GM13977 (cell line): ENCODE data around the gene DDIT3.
"Not testable (repeated sequence)": the region's sequence is repeated elsewhere in the genome, so short reads cannot be mapped to it uniquely, and the experiment has no call there.

Source experiments
- DNase-seq: peaks from one replicate; pipeline ENCODE4 v3.0.0; 2012; ENCODE audit warnings: low spot score
- CTCF ChIP-seq: IDR thresholded peaks from 2 replicates; pipeline ENCODE4 v1.5.1; 2012; ENCODE audit warnings: mild to moderate bottlenecking, control low read depth; ENCODE audit not compliant: insufficient read depth; ENCODE audit errors: extremely low read depth, missing control alignments
- in situ Hi-C: fragments of 300-500 bp; cut with MboI; formaldehyde crosslinking; loops from one replicate; pipeline ENCODE4 v1.12.0; 2022; ENCODE audit warnings: low sequenced_read_pairs, low pct_unique_long_range_greater_than_20kb, mixed read lengths, inconsistent platforms; ENCODE audit not compliant: unreplicated experiment

The DDIT3 gene

GRCh38 chr12:57520053-57520818 is at the start of gene DDIT3:
TSS of gene DDIT3 (minus strand) at chr12:57520514. CDS start at chr12:57517406, 3,108 bp downstream.
- in situ Hi-C loops, result no loop called here
- TF ChIP-seq CTCF, result no peak
- DNase-seq, result peak; percentile 96

DNA sequence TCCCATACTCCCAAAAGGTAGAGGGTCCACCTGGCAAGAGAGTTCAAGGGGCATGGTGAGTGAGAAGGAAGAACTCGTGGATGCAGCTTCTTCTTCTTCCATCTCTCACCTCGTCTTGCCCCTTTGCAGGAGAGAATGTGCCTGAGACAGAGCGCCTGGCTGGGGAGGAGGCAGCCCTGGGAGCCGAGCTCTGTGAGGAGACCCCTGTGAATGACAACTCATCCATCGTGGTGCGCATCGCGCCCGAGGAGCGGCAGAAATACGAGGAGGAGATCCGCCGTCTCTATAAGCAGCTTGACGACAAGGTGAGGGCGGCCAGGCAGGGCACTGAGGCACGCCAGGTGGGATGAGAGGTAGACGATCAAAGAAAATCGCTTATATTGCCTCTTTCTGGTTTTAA is 49.5 kb upstream of the DDIT3 start:
- in situ Hi-C loops, result no loop called here
- no peak for TF ChIP-seq CTCF
- no peak for DNase-seq

- TF ChIP-seq CTCF, result no peak
- in situ Hi-C loops, result no loop called here
- no peak for DNase-seq
Measured at GRCh38 chr12:57568838-57569237, 48.5 kb upstream of the DDIT3 start.

- in situ Hi-C loops, result no loop called here
- TF ChIP-seq CTCF, result no peak
- no peak for DNase-seq
Measured at GRCh38 chr12:57564178-57564740, 43.9 kb upstream of the DDIT3 start.

- no peak for TF ChIP-seq CTCF
- DNase-seq, result no peak
- in situ Hi-C loops, result no loop called here
Measured at GRCh38 chr12:57563358-57563757, 43.0 kb upstream of the DDIT3 start.

DNA sequence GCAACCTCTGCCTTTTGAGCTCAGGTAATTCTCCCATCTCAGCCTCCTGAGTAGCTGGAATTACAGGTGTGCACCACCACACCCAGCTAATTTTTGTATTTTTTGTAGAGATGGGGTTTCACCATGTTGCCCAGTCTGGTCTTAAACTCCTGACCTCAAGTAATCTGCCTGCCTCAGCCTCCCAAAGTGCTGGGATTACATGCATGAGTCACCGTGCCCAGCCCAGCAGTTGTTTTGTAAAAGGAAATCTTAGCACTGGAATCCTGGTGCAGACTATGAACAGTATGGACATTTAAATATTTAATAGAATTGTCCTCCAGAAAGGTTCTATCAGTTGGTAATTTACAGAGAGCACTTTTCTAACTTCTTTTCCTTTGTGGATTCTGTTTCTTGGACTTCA is 40.8 kb upstream of the DDIT3 start:
- DNase-seq, in situ Hi-C loops: not testable (repeated sequence)

GRCh38 chr12:57560516-57560915 is 40.2 kb upstream of the DDIT3 start:
- DNase-seq, result no peak
- in situ Hi-C loops, result no loop called here
- no peak for TF ChIP-seq CTCF
